HG02840 (cell line): Measurements from ENCODE around the gene CXCL8.

Experiments
- ATAC-seq: cut with Tn5 transposase; IDR thresholded peaks from one replicate; pipeline ENCODE4 v1.9.1; 2021; ENCODE audit warnings: mild to moderate bottlenecking, moderate library complexity, moderate number of reproducible peaks; ENCODE audit not compliant: unreplicated experiment, low FRiP score

Gene CXCL8

DNA sequence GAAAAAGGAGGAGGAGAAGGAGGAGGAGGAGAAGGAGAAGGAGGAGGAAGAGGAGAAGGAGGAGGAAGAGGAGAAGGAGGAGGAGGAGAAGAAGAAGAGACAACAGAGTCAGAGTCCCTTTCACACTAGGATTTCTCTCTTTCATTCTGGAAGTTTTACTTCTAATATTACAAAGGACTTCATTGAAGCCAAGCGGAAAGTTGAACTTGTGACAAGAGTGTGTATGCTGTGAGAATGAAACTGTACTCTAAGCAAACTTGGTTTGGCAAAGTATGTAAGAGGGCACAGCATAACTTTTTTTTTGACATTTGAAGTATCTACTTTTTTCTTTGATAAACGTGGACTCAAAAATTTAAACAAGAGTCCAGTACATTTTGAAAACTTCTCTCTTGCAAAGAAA is 48.0 kb downstream of the CXCL8 start:
- ATAC-seq, result no peak
